Measurements from ENCODE around the gene CPEB1. TPM values are rescaled to one million over a fixed set of nuclear protein-coding genes. Genes with fewer than 3 reads are reported as not detected.
"Not testable (repeated sequence)": the region's sequence is repeated elsewhere in the genome, so short reads cannot be mapped to it uniquely, and the experiment has no call there.

The CPEB1 gene
- polyA plus RNA-seq, 4 donors = 0.91 to 2.7 (median 2.0) TPM

GRCh38 chr15:82650046-82650670 is 3.0 kb upstream of the CPEB1 start:
- DNase-seq (ENCODE audit: low read depth in 4 of 4, low spot score in 3 of 4) = no peak

GRCh38 chr15:82649226-82649999 is 2.2 kb upstream of the CPEB1 start:
- DNase-seq (ENCODE audit: low read depth in 4 of 4, low spot score in 3 of 4) = no peak

- no peak for DNase-seq (ENCODE audit: low read depth in 4 of 4, low spot score in 3 of 4)
Observed at GRCh38 chr15:82648257-82649103, 1.3 kb upstream of the CPEB1 start.

- DNase-seq (ENCODE audit: low read depth in 4 of 4, low spot score in 3 of 4) = no peak
Observed at GRCh38 chr15:82647835-82648256, 683 bp upstream of the CPEB1 start.

- DNase-seq (ENCODE audit: low read depth in 4 of 4, low spot score in 3 of 4) = no peak
Observed at GRCh38 chr15:82646250-82647044, 716 bp downstream of the CPEB1 start.

- DNase-seq (ENCODE audit: low read depth in 4 of 4, low spot score in 3 of 4) = not testable (repeated sequence)
Observed at GRCh38 chr15:82644967-82645852, 2.0 kb downstream of the CPEB1 start.

- DNase-seq (ENCODE audit: low read depth in 4 of 4, low spot score in 3 of 4) = no peak
Observed at GRCh38 chr15:82643992-82644391, 3.2 kb downstream of the CPEB1 start.

GRCh38 chr15:82642656-82643055 is 4.5 kb downstream of the CPEB1 start:
- no peak for DNase-seq (ENCODE audit: low read depth in 4 of 4, low spot score in 3 of 4)

GRCh38 chr15:82641129-82641798 is 5.9 kb downstream of the CPEB1 start:
- DNase-seq (ENCODE audit: low read depth in 4 of 4, low spot score in 3 of 4) = no peak

GRCh38 chr15:82640672-82641071 is 6.5 kb downstream of the CPEB1 start:
- no peak for DNase-seq (ENCODE audit: low read depth in 4 of 4, low spot score in 3 of 4)

- DNase-seq (ENCODE audit: low read depth in 4 of 4, low spot score in 3 of 4) = no peak
Observed at GRCh38 chr15:82635798-82636197, 11.4 kb downstream of the CPEB1 start.

GRCh38 chr15:82630033-82630432 is 17.1 kb downstream of the CPEB1 start:
- no peak for DNase-seq (ENCODE audit: low read depth in 4 of 4, low spot score in 3 of 4)

- DNase-seq (ENCODE audit: low read depth in 4 of 4, low spot score in 3 of 4) = no peak
Observed at GRCh38 chr15:82625136-82625535, 22.0 kb downstream of the CPEB1 start.

GRCh38 chr15:82624438-82624837 is 22.7 kb downstream of the CPEB1 start:
- no peak for DNase-seq (ENCODE audit: low read depth in 4 of 4, low spot score in 3 of 4)

- no peak for DNase-seq (ENCODE audit: low read depth in 4 of 4, low spot score in 3 of 4)
Observed at GRCh38 chr15:82624008-82624407, 23.2 kb downstream of the CPEB1 start.

GRCh38 chr15:82621970-82622369 is 25.2 kb downstream of the CPEB1 start:
- no peak for DNase-seq (ENCODE audit: low read depth in 4 of 4, low spot score in 3 of 4)

GRCh38 chr15:82613747-82614146 is 33.4 kb downstream of the CPEB1 start:
- DNase-seq (ENCODE audit: low read depth in 4 of 4, low spot score in 3 of 4) = no peak

- DNase-seq (ENCODE audit: low read depth in 4 of 4, low spot score in 3 of 4) = no peak
Observed at GRCh38 chr15:82611348-82611747, 35.8 kb downstream of the CPEB1 start.

- DNase-seq (ENCODE audit: low read depth in 4 of 4, low spot score in 3 of 4) = no peak
Observed at GRCh38 chr15:82602195-82602594, 45.0 kb downstream of the CPEB1 start.
